SK-N-MC (cell line): ENCODE results near the gene TBL3.

Experiments used
- DNase-seq: peaks from one replicate; pipeline ENCODE4 v3.0.0-alpha.2; 2011; ENCODE audit warnings: low read depth, low spot score
- H3K27ac ChIP-seq: fragments of 200-600 bp; sonication (generic); 2 replicates; pipeline ENCODE4 v1.5.1; 2016; ENCODE audit warnings: mixed run types
- H3K36me3 ChIP-seq: fragments of 200-600 bp; sonication (generic); 2 replicates; pipeline ENCODE4 v1.6.1; 2017; ENCODE audit warnings: antibody characterized with exemption, low read length, mixed read lengths; ENCODE audit not compliant: insufficient read depth
- H3K4me3 ChIP-seq: fragments of 200-600 bp; sonication (generic); 2 replicates; pipeline ENCODE4 v1.5.1; 2016
- H3K9ac ChIP-seq: fragments of 200-600 bp; sonication (generic); 2 replicates; pipeline ENCODE4 v1.8.0; 2017; ENCODE audit warnings: mixed run types, mixed read lengths; ENCODE audit not compliant: insufficient read length
- H3K9me3 ChIP-seq: fragments of 200-600 bp; sonication (generic); 2 replicates; pipeline ENCODE4 v1.6.1; 2017; ENCODE audit warnings: low read depth, mild to moderate bottlenecking, antibody characterized with exemption, low read length, moderate library complexity, mixed read lengths
- EZH2 ChIP-seq: fragments of 200-600 bp; sonication (generic); IDR thresholded peaks from one replicate; pipeline ENCODE4 v1.6.1; 2017; ENCODE audit warnings: antibody characterized with exemption
- FOXP2 ChIP-seq: optimal IDR thresholded peaks from 2 replicates; pipeline ENCODE3; 2011; ENCODE audit warnings: mild to moderate bottlenecking, moderate library complexity; ENCODE audit not compliant: insufficient read depth; ENCODE audit errors: extremely low read length, control extremely low read depth
- POLR2AphosphoS5 ChIP-seq: IDR thresholded peaks from 2 replicates; pipeline ENCODE4 v1.6.1; 2012; ENCODE audit warnings: mild to moderate bottlenecking, low read depth, low read length, borderline replicate concordance

TBL3 gene

DNA sequence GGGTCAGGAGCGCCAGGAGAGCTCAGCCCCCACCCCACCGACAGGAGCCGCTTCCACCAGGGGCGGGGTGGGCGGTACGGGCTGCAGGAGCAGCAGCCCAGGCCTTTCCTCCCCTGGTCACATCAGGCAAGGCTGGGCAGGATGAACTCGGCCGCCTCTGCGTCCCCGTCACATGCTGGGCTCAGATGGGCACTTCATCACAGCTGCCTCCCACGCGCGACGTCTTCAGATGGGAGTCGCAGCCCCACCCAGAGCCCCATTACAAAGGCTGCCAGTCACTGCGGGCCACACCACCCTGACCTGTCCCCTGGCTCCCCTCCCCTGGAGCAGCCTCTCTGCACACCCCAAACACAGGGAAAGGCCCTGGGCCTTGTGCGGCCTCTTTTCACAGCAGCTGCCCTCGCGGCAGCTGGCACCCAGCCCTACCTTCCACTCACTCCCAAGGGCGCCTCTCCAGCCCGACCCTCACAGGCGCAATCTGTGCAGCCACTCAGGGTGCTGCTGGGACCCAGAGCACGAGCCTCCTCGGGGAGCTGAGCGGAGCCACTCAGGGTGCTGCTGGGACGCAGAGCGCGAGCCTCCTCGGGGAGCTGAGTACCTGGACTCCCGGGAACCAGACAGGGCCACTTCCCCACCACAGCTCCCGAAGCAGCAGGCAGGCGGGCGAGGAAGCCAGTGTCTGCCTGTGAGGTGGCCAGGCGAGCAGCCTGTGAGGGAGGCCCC, 33.1 kb downstream of the TBL3 start:
- TF ChIP-seq POLR2AphosphoS5 (no peak), EZH2 (no peak), FOXP2 (no peak)
- DNase-seq, result no peak
- Histone ChIP-seq H3K27ac (no peak overlapping the region), H3K9ac (no peak overlapping the region), H3K9me3 (no peaks in the 10 kb centered on the region), H3K36me3 (peaks cover 42% of the 10 kb centered on the region; the same call in 1 of the 2 replicates), H3K4me3 (no peak overlapping the region)

DNA sequence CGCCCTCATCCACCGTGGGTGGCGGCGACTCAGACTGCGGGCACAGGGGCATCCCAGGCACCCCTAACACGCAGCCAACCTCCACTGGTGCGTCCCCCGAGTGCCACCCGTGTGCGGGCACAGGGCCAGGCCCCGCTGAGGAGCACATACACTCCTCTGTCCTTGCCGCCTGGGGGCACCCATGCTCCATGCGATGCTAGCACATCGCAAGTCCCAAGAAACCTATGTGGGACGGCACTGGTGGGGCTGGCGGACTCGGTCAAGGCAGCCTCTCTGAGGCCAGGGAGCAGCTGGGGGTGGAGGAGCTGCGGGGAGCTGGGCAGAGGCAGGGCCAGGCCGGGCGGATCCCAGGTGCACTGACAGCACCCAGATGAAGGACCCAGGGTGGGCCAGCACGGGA, 33.8 kb downstream of the TBL3 start:
- Histone ChIP-seq H3K27ac (no peak overlapping the region), H3K9me3 (no peaks in the 10 kb centered on the region), H3K4me3 (no peak overlapping the region), H3K36me3 (peaks cover 36% of the 10 kb centered on the region; the same call in 1 of the 2 replicates), H3K9ac (no peak overlapping the region)
- DNase-seq, result no peak
- TF ChIP-seq POLR2AphosphoS5 (no peak), EZH2 (no peak), FOXP2 (no peak)

DNA sequence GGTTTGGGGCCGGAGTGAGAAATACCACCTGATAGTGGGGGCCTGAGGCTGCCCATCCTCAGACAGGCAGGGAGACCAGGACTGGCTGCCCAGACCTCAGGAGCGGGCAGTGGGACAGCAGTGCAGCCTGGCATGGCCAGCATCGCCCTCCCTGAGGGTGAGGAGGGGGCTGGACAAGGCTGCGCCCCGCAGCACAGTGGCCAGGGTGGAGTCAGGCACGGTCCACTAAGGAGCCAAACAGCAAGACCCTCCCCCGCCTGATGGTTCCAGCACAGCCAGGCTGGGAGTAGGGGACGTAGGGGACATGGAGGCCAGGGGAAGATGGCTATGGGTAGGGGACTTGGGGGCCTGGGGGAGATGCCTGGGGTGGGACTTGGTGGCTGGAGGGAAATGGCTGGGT, 34.5 kb downstream of the TBL3 start:
- no peak overlapping the region for H3K27ac ChIP-seq

DNA sequence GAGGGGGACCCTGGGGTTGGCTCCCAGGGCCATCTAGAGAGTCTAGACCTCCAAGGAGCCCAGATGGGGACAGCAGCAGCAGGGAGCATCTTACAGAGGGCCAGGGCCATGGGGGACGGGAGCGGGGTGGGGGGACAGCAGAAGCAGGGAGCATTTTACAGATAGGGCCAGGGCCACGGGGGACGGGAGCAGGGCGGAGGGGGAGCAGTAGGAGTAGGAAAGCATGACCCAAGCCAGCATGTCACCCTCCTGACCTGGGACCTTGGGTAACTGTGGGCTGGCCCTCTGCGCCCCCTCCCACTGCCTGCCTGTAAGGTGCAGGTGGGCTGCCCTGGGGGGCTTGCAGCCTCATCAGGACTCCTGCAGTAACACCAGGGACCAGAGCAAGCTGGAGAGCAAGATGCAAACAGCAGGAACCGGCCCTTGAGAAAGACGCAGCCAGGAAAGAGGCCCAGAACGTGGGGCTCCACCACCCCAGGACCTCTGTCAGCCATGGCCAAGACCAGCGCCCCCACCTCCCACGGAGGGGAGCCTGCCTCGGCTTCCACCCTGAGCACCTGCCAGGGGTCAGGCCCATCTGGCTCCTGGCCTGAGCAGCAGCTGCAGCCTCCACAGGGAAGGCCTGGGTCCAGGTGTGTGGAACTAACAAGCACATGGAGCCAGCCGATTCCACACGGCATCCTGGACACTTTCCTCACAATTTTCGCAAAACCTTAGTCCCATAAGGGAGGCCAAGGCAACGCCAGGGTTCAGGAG, 35.4 kb downstream of the TBL3 start:
- no peak for DNase-seq
- Histone ChIP-seq H3K36me3 (peaks cover 22% of the 10 kb centered on the region; the same call in 1 of the 2 replicates), H3K4me3 (peak overlapping the region; percentile 96), H3K9ac (peak overlapping the region; percentile 98), H3K27ac (no peak overlapping the region), H3K9me3 (no peaks in the 10 kb centered on the region)
- TF ChIP-seq EZH2 (no peak), FOXP2 (no peak), POLR2AphosphoS5 (no peak)

More for the DNA sequence above, 34.5 kb downstream of the TBL3 start:
- DNase-seq, result no peak
- no peaks in the 10 kb centered on the region for H3K9me3 ChIP-seq
- no peak overlapping the region for H3K9ac ChIP-seq
- peaks cover 31% of the 10 kb centered on the region; the same call in 1 of the 2 replicates for H3K36me3 ChIP-seq
- TF ChIP-seq POLR2AphosphoS5 (peak; percentile 15; the same call in 1 of the 2 replicates), FOXP2 (no peak)
- H3K4me3 ChIP-seq, result no peak overlapping the region

DNA sequence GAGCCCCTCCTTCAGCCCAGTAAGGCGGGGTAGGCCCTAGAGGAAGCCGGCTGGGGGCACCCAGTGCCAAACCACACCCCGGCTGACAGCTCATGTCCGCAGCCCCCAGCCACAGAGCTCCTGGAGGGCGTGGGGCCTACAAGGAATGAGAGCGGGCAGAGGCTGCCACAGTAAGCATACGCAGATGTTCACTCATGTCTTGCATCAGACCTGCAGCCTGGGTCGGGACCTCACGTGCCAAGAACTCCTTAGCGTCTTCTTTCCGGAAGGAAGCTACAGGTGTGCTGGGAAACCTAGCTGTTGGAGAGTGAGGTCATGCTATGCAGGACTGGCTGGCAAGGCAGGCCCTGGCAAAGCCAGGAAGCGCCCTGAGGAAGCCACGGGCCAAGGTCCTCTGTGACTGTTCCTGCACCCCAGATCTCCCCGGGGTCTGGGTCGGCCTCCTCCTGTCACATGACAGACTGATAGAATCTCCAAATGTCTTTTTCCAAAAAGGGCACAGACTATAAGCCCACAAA, 36.2 kb downstream of the TBL3 start:
- TF ChIP-seq POLR2AphosphoS5, result no peak
- TF ChIP-seq FOXP2, result no peak
- no peak for TF ChIP-seq EZH2
- Histone ChIP-seq H3K9me3 (no peaks in the 10 kb centered on the region), H3K9ac (peak overlapping the region; percentile 98), H3K27ac (peak overlapping the region; percentile 54; the same call in 1 of the 2 replicates), H3K4me3 (peak overlapping the region; percentile 96), H3K36me3 (peaks cover 14% of the 10 kb centered on the region; the same call in 1 of the 2 replicates)
- no peak for DNase-seq

DNA sequence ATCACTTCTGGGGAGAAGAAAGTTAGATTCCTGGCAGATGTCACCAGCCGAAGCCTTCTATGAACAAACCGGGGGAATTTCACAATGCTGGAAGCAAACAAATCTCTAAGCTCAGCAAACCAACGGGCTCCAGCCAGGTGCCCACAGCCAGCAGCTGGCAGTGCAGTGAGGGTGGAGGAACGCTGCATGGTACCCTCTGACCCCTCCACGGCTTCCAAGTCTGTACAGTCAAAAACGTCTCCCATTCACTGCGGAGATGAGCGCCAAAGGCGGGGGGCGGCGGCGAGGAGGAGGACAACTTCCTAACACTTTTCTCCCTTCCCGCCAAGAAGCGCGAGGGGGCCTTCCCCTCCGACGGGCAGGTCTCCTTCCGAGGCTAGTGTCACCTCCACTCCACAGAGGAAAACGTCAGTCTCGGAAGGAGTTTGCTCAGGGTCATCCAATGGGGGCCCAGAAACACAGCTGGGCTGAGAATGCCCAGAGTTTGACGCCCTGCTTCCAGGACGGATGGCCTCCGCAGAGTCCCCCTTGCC, 36.8 kb downstream of the TBL3 start:
- Histone ChIP-seq H3K36me3 (peaks cover 9% of the 10 kb centered on the region; the same call in 1 of the 2 replicates), H3K9ac (peak overlapping the region; percentile 98), H3K9me3 (no peaks in the 10 kb centered on the region), H3K27ac (peak overlapping the region; percentile 54), H3K4me3 (peak overlapping the region; percentile 96)
- TF ChIP-seq EZH2 (no peak), POLR2AphosphoS5 (no peak), FOXP2 (no peak)
- no peak for DNase-seq

DNA sequence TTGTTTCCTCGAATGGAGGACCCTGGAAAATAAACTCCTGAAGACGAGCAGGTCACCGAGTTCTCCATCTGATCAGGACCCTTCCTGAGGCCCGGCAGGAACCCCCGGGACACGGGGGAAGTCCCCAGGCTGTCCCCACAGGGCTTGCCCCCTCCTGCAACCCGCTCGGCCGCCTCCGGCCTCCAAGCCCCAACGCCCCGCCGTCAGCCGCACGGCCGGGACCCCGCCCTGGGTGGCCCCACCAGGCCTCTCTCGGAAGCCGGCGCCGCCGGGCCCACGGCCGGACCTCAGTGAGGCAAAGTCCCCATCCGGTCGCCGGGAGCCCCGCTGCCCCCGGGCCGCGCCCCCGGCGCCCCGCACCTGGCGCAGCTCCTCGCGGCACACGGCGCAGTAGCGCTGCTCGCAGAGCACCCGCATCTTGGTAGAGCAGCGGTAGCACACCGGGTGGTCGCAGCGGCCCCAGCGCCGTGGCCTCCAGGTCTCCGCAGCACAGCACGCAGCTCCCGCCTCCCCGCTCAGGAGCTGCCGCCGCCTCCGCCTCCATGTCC, 37.4 kb downstream of the TBL3 start:
- peak overlapping the region; percentile 54 for H3K27ac ChIP-seq

More for the DNA sequence above, 37.4 kb downstream of the TBL3 start:
- H3K4me3 ChIP-seq, result peak overlapping the region; percentile 96
- peaks cover 9% of the 10 kb centered on the region; the same call in 1 of the 2 replicates for H3K36me3 ChIP-seq
- DNase-seq, result no peak
- H3K9me3 ChIP-seq, result no peaks in the 10 kb centered on the region
- TF ChIP-seq FOXP2 (no peak), EZH2 (no peak), POLR2AphosphoS5 (no peak)
- H3K9ac ChIP-seq, result peak overlapping the region; percentile 98
